CD4-positive, alpha-beta T cell treated with Interleukin-6 at 100 ng/mL for 8 hours (primary cell): Measurements from ENCODE around the gene AP3S2.
"Not testable (repeated sequence)": the region's sequence is repeated elsewhere in the genome, so short reads cannot be mapped to it uniquely, and the experiment has no call there.

Experiments
- DNase-seq: peaks from one replicate; pipeline ENCODE4 v3.0.0-alpha.2; 2020; ENCODE audit warnings: mixed read lengths, low spot score

AP3S2 gene

DNA sequence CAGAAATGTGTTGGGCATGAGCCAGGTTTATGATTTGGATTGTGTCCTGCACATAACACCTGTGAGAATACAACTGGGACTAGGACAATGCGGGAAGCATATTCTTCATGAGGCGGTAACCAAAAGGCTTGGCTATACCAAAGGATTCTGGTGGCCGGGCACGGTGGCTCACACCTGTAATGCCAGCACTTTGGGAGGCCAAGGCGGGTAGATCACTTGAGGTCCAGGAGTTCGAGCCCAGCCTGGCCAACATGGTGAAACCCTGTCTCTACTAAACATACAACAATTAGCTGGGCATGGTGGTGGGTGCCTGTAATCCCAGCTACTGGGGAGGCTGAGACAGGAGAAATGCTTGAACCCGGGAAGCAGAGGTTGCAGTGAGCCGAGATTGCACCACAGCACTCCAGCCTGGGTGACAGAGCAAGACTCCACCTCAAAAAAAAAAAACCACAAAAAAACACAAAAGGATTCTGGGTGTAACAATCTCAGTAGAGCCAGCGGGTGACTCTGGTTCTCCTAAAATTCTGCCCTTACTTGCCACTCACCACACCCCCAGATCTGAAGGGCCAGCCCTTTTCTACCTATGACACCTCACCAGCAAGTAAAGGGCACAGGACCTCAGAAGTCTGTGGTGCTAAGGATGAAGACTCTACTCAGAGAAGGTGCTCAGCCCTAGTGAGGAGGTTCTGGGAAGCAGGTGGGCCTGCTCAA is 59.2 kb downstream of the AP3S2 start:
- not testable (repeated sequence) for DNase-seq

DNA sequence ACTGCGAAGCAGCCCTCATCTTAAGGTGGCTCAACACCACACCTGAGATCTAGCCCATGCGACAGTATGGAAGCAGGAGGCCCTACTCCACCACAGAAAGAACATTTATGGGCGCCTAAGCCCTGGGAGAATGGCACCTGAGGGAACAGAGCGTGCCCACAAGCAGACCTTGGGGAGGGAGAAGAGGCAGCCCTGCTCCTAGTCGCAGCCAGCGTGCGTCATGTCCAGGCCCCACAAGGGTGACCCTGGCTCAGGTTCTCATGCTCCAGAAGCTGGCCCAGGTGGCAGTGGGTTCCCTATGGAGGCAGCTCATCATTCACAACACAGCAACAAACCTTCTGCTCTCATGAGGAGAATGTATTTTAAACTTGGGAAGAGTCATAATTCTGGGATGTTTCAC is 59.8 kb downstream of the AP3S2 start:
- no peak for DNase-seq

DNA sequence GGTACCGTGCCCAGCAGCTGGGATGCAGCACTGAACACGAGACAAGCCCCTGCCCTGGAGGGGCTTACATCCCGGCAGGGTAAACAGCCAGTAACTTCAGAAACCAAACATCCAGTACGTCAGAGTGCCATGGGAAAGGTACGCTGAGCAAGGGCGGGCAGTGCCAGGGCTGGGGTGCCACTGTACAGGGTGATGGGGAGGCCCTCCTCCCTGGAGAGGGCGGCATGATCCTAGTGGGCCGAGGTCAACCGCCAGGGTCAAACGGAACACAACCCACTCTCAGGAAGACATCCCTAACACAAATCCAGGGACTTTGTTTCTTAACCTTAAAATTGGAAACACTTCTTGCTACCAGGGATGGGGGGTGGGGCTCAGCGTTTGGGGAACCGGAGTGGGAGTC is 63.2 kb downstream of the AP3S2 start:
- DNase-seq: no peak

DNA sequence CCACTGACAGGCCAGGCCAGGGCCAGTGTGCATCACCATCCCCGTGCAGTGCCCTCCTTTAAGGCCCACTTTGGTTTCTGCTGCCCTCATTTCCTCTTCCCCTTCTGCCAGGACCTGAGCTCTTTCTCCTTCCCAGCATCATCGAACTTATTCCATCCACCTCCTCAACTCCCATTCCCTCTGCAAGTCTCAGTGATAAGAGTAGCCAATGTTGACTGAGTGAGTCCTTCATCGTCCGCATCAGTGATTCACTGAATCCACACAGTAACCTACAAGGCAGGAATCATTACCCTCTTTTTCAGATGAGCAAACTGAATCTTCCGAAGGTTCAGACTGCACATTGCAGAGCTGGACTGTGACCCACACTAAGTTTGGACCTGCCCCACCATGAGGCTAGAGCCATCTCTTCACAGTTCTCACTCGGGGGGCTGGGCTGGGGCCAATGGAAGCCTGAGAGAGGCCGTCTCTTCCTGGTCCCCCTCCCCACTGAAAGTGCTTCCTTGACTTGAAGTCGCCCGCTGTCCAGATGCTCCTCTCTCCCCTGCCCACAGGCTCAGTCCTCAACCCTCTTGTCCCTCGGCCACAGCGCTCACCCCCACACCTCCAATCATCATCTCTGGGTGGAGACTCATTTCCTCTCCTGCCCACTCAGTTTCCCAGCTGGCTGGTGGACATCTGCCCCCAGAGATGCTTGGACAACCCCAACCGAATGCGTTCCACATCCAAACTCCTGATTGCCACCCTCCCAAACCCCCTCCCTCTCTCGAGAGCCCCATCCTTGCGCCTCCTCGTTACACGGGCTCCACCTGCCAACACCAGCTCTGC is 64.0 kb downstream of the AP3S2 start:
- no peak for DNase-seq

DNA sequence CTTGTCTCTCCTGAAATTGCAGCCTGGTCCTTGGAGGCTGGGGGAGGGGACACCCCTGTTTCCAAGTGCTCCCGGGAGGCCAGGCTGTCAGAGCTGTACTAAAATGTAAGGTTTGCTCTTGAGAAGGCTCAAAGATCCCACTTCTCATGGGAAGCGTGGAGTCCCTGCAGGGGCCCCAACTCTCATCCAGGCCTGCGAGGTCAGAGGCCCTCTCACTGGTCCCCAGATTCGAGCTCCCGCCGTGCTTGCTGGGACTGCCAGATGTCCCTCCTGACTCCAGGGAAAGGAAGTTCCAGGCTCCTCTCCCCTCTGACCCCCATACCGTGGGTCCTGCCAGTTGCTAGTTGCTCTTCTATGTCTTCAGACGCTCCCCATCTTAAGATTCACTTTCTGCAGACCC is 64.6 kb downstream of the AP3S2 start:
- no peak for DNase-seq

DNA sequence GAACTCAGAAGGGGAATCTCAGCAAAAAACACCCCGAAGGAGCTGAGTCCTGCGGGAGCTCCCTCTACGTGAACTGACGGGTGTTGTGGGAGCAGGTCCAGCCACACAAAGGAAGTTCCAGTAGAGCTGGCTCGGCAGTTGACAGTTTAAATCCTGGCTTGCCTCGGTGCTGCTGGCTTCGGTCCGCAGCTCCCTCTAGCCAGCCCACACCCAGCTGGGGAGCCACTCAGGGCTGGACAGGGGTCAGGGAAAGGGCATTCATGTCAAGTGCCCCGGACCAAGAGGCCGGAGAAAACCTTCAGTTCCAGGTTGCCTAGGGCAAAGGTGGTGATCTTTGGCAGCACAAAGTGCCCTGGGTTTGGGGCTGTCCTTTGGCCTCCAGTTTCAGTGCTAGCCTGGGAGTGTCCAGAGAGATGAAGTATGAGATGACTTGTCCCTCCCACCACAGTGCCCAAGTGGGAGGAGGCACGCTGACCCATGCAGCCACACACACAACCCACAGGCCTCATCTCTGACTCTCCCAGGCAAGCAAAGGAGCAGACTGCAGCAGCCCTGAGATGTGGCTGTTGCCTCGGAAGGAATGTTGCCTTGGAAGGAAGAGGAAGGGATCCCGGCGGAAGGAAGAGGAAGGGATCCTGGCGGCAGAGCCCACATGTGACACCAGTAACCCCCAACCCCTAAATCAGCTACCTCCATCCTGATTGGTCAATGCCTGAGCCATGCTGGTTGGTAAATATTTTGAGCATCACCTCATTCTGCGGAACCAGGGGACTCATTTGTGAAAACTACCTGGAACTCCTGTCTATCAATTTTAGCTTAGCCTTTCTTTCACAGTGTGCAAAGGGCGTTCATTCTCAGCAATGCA is 65.3 kb downstream of the AP3S2 start:
- no peak for DNase-seq

DNA sequence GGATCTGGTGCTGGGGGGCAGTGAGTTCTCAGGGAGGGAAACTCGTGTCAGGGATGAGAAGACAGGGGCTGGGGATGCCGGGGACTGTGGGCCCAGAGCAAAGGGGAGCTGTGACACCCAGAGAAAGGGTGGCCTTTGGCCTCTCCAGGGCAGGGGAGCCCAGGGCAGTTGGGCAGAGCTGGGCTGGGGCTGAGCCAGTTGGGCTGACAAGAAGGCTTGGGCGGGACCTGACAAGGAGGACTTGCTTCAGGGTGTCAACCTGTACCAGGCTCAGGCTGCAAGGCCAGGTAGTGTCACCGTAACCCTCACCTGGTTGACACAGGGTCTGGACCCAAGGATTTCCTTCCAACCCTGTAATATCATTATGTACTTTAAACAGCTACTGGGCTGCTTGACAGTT is 66.0 kb downstream of the AP3S2 start:
- DNase-seq: no peak

DNA sequence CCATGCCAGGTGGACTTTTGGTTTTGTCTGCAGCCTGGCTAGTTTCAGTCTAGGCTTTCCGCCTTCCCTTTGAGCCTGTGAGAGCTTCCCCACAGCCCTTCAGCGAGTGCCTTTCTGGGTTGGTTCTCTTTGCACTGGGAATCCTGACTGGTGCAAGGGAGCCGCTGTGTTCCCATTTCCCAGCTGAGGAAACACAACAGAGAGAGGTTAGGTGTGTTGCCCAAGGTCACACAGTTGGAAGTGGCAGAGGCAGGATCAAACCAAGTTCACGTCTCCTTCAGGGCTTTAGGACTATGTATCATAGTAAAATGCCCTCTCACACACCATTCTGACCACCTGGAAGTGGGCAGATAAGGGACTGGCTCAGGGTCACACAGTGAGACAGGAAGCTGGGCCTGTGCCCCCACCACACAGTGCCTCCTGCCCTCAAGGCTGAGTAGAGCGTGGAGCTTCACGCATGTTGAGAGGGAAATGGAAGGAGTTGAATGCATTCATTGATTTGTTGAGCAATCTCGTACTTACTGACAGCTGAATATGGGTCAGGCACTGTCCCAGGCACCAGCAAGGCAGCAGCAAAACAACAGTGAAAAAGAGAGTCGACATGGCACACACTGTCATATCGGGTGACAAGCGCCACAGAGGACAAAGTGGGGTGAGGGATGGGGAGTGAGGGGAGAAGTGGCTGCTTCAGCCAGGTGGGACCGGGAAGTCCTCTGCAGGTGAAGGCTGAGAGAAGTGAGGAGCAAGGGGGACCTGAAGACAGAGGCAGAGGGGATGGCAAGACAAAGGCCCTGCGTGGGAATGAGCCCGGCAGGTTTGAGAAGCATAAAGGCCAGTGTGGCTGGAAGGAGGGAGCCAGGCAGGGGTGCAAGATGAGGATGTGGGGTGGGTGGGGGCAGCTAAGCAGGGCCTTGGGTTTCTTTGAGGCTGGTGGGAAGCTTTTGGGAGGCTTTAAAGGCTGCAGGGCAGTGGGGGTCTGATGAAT is 66.8 kb downstream of the AP3S2 start:
- no peak for DNase-seq

DNA sequence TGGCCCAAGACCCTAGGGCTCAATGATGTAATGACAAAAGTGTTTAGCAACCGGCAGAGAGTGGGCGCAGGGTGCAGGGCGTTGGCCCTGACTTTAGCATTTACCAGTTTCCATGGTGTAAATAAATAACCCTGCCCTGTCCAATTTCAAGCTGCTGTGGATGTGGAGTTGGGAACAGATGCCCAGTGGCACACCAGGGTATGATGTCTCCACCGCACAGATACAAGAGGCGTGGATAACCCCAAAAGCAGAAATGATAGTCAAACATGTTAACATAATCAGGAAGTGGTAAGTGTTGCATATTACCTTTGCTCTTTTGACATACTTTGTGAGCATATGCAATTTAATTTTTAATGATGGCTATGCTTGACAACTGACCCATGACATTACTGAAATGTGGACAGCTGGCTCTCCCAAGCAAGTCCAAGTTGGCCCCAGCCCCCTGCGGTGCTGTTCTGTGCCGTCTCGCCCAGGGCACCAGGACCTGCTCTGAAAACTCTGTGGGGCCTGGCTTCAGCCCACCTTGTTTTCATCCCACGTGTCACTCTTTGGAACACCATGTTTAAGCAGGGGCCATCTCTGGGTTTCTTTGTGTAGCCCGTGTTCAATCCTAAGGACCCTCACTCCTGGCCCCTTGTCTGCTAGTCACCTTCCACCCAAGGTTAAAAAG is 68.4 kb downstream of the AP3S2 start:
- no peak for DNase-seq

DNA sequence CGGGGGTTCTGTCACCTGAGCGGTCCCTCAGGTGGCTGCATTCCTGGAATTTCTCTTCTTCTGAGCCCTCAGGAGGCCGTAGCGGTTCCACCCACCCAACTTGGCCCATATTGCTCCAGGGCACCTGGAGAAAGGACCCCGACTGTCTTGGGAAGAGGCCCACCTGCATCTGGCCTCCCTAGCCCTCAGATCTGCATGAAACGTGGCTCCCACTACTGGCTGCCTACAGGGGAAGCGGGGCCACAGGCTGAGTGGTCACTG is 69.3 kb downstream of the AP3S2 start:
- no peak for DNase-seq

DNA sequence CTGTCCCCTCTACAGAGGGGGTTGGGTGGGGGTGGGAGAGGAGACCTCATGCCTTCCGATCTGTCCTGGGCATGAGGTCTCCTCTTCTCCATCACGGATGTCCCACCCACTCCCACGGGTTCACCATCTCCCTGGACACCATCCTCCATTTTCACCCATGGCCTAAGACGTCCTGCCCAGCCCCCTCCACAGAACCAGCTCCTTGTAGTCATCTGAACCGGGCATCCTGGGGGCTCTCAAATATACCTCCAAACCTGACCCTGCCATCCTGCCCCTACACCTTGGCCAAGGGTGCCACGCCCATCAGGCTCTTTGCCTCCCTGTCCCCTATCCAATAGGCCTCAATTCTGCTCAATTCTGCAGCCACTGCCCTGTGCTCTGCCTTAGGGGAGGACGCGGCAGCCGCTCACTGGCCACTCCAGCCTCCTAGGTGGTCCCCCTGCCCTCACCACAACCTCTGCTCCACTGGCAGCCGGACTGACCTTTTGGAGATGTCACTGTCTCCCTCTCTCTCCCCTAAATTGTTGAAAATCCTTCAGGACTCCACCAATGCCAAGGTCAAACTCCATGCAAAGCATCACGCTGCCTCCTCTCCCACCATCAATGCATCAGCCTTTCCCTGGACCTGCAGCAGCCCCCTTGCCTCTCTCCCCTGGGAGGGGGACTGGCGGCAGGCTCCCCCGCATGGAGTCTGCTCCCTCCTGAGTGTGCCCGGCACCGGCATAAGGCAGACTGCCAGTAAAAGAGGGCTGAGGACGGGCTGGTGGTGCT is 69.8 kb downstream of the AP3S2 start:
- DNase-seq: no peak

DNA sequence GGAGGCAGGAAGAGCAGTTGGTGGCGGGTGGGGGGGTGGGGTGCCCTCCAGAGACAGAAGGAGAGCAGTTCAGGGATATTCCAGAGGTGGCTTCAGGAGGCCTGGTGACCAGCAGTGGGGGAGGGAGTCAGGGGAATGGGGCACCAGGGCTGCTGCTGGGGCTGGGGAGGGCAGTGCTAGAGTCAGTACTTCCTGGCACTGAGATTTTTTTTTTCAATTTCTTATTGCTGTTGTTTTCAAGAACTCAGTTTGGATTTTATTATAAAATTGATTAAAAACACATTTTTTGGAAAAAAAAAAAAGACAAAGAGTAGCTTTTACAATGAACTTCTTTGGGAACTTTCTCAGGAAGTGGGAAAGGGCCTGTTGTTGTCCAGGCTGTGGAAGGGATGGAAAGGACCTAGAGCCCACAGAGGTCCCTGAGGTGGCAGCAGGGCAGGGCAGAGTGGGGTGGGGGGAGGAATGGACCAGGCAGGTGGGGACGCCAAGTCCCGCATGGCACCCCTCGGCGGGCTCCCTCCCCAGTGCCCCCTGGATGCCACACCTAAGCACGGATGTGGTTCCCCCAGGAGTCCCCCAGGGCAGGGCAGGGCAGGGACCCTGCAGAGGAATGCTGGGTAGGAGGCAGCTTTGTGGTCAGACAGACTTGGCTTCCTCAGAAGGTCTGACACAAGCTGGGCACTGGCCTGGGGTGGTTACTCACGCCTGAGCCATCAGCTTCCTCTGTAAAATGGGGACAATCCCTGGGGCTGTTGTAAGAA is 70.7 kb downstream of the AP3S2 start:
- no peak for DNase-seq

DNA sequence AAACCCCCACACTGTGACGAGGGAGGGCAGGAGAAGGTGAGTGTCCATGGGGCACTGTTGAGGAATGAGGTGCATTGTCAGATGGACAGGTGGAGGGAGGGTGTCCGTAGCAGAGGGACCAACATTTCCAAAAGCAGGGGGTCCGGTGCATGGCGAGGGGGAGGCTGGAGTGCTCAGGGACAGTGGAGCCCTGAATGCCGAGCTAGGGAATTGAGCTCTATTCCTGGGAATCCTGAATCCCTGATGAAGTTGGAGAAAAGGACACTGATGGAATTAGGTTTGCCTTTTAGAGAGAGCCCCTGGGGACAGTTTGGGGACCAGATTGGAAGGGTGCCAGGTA is 71.2 kb downstream of the AP3S2 start:
- no peak for DNase-seq

DNA sequence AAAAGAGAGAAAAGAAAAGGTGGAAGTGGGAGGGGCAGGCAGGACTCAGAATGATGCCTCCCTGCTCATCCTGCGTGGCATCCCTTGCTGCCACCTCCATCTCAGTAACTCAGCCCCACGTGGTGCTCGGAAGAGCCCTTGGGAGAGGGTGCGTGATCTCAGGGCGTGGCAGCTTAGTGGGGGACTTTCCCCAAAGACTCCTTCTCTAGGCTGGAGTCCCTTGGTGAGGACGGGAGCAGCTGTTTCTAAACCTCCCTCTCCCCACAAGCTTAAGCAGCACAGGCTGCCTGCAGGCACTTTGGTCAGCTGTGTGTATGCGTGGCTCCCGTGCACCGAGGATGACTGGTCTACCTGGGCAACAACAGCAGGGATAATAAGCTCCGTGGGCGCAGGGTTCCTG is 71.8 kb downstream of the AP3S2 start:
- no peak for DNase-seq

DNA sequence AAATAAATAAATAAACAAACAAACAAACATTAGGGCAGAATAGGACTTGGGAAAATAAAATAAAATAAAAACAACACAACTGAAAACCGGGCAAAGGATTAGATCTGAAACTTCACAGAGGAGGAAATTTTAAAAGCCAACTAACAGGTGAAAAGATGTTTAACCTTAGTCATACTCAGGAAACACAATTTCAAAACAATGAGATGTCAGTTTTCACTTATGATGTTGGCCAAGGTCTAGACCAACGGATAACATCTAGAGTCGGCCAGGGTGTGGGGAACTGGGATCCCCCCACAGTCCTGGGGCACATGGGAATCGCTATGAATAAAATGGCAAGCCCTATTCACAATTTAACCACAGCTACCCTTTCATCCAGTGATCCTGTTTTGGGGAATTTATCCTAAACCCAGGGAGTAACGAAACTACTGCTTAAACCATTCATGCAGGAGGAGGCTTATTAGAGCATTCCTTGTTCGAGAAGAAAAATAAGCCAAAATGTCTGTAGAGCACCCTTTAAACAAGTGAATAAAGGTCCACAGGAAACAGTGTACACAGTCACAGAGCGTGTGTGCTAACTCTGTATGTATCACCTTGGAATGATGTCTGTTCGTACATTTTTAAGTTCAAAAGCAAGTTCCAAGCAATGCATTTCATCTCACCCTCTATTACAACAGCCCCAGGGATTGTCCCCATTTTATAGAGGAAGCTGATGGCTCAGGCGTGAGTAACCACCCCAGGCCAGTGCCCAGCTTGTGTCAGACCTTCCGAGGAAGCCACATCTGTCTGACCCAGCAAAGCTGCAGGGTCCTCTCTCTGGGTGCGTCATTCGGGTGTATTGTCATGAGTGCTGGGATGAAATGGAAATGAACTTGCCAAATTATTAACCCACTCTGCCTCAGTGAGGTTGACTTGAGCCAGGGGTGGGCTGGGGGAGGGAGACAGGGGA is 72.9 kb downstream of the AP3S2 start:
- no peak for DNase-seq

DNA sequence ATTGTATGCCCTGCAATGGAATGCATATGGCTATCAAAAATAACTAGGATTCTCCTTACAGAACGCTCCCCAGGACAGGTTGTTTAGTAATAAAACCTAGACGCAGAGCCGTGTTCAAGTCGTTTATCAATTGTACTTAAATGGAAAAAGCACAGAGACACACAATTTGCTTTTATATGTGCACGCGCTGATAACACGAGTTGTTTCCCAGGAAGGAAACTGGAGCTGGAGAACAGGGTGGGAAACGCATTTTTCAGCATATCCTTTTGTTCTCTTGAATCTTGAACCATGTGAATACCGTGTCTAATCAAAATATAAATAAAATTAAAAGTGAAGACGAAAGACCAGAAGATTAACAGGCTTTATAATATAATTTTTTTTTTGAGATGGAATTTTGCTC is 75.5 kb downstream of the AP3S2 start:
- DNase-seq: no peak

DNA sequence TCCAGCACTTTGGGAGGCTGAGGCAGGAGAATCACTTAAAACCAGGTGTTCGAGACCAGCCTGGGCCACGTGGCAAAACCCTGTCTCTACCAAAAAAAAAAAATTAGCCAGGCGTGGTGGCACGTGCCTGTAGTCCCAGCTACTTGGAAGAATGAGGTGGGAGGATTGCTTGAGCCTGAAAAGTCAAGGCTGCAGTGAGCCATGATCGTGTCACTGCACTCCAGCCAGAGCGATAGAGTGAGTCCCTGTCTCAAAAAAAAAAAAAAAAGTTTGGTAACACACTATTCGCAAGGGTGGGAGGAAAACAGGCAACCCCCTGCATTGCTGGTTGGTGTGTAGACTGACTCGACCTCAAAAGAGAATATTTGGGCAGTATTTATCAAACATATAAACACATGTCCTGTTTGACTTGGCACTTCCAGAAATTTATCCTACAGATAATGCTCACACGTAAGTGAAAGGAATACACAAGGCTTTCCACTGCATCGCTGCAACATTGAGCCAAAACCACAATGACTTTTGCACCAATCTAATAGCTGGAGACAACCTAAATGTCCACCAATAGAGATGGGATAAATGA is 76.0 kb downstream of the AP3S2 start:
- DNase-seq: no peak

DNA sequence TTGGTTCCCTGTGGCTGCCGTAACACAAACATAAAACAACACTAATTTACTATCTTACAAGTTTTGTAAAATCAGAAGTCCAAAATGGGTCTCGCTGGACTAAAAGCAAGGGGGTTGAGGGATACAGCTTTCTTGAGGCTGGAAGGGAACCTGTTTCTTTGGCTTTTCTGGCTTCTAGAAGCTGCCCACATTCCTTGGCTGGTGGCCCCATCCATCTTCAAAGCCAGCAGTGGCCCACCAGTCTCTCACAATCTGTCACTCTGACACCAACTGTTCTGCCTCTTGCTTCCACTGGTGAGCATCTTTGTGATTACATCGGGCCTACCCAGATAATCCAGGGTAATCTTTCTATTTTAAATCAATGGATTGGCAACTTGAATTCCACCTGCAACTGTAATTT is 78.0 kb downstream of the AP3S2 start:
- DNase-seq: no peak
